T-helper 2 cell treated with Interferon-gamma antibody and Interleukin-4, amounts not matched to agents 5 μg/mL and 100 μg/mL, for 36 hours (primary cell): Measurements from ENCODE around the gene RPL37A.

ENCODE experiments used
- DNase-seq: peaks from one replicate; pipeline ENCODE4 v3.0.0; 2021; ENCODE audit warnings: low spot score
- H3K27ac Mint-ChIP-seq: one replicate; pipeline ENCODE4 v1.8.0; 2021; ENCODE audit warnings: mild to moderate bottlenecking, mixed read lengths
- H3K27me3 Mint-ChIP-seq: one replicate; pipeline ENCODE4 v1.8.0; 2021; ENCODE audit warnings: low read depth, mixed read lengths
- H3K36me3 Mint-ChIP-seq: one replicate; pipeline ENCODE4 v1.8.0; 2021; ENCODE audit warnings: low read depth, mixed read lengths
- H3K4me1 Mint-ChIP-seq: one replicate; pipeline ENCODE4 v1.8.0; 2021; ENCODE audit warnings: low read depth, mixed read lengths
- H3K4me3 Mint-ChIP-seq: one replicate; pipeline ENCODE4 v1.8.0; 2022; ENCODE audit warnings: mild to moderate bottlenecking, moderate library complexity, mixed read lengths
- H3K9me3 Mint-ChIP-seq: one replicate; pipeline ENCODE4 v1.8.0; 2021; ENCODE audit warnings: mixed read lengths

The RPL37A gene

GRCh38 chr2:216497382-216498069 is 1.1 kb upstream of the RPL37A start:
- Mint-ChIP-seq H3K4me3 (peak overlapping the region; percentile 99), H3K36me3 (peaks cover 40% of the 10 kb centered on the region), H3K27ac (peak overlapping the region; percentile 86), H3K4me1 (peaks cover 46% of the 10 kb centered on the region), H3K9me3 (no peaks in the 10 kb centered on the region), H3K27me3 (no peaks in the 10 kb centered on the region)
- DNase-seq, result no peak

GRCh38 chr2:216498070-216498378 is 620 bp upstream of the RPL37A start:
- Mint-ChIP-seq H3K4me3 (peak overlapping the region; percentile 99), H3K27me3 (no peaks in the 10 kb centered on the region), H3K4me1 (peaks cover 51% of the 10 kb centered on the region), H3K36me3 (peaks cover 45% of the 10 kb centered on the region), H3K9me3 (no peaks in the 10 kb centered on the region), H3K27ac (peak overlapping the region; percentile 86)
- DNase-seq, result no peak

- Mint-ChIP-seq H3K4me3 (peak overlapping the region; percentile 99), H3K36me3 (peaks cover 60% of the 10 kb centered on the region)
Observed at GRCh38 chr2:216499641-216500218, 1.1 kb downstream of the RPL37A start.

DNA sequence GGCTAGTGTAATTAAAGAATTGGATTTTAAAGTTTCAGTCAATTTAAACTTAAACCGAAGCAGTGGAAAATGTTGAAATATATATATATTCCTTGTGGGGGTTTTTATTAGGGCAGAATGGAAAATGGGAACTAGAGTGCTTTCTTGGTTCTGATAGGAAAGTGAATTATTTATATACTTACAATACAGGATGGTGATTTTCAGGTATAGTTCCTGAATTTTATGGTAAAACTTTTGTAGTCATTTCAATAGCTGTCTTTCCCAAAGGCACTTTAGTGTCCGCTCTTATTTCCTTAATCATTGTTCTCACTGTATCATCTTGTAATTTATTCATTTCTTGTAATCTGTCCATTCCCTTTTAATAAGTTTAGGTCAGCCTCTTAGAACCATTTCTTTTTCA is 1.9 kb downstream of the RPL37A start:
- H3K27ac Mint-ChIP-seq, result peak overlapping the region; percentile 45
- no peaks in the 10 kb centered on the region for H3K9me3 Mint-ChIP-seq
- peak overlapping the region; percentile 99 for H3K4me3 Mint-ChIP-seq
- no peaks in the 10 kb centered on the region for H3K27me3 Mint-ChIP-seq
- H3K36me3 Mint-ChIP-seq, result peaks cover 66% of the 10 kb centered on the region
- peaks cover 53% of the 10 kb centered on the region for H3K4me1 Mint-ChIP-seq
- DNase-seq, result no peak

More at GRCh38 chr2:216499641-216500218, 1.1 kb downstream of the RPL37A start:
- Mint-ChIP-seq H3K27ac (peak overlapping the region; percentile 86), H3K4me1 (peaks cover 54% of the 10 kb centered on the region), H3K9me3 (no peaks in the 10 kb centered on the region), H3K27me3 (no peaks in the 10 kb centered on the region)
- no peak for DNase-seq

DNA sequence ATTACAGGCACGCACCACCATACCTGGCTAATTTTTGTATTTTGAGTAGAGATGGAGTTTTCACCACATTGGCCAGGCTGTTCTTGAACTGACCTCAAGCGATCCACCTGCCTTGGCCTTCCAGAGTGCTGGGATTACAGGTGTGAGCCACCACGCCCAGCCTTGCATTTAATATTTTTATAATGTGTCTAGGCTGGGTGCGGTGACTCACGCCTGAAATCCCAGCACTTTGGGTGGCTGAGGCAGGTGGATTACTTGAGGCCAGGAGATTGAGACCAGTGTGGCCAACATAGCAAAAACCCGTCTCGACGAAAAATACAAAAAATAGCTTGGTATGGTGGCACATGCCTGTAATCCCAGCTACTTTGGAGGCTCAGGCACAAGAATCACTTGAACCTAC is 3.2 kb downstream of the RPL37A start:
- no peak for DNase-seq
- Mint-ChIP-seq H3K9me3 (no peaks in the 10 kb centered on the region), H3K4me3 (no peak overlapping the region), H3K27ac (no peak overlapping the region), H3K27me3 (no peaks in the 10 kb centered on the region), H3K36me3 (peaks cover 76% of the 10 kb centered on the region), H3K4me1 (peaks cover 47% of the 10 kb centered on the region)

GRCh38 chr2:216502381-216503158 is 3.9 kb downstream of the RPL37A start:
- Mint-ChIP-seq H3K36me3 (peaks cover 74% of the 10 kb centered on the region), H3K4me3 (peak overlapping the region; percentile 58), H3K4me1 (peaks cover 43% of the 10 kb centered on the region), H3K9me3 (no peaks in the 10 kb centered on the region), H3K27ac (no peak overlapping the region), H3K27me3 (no peaks in the 10 kb centered on the region)
- no peak for DNase-seq

DNA sequence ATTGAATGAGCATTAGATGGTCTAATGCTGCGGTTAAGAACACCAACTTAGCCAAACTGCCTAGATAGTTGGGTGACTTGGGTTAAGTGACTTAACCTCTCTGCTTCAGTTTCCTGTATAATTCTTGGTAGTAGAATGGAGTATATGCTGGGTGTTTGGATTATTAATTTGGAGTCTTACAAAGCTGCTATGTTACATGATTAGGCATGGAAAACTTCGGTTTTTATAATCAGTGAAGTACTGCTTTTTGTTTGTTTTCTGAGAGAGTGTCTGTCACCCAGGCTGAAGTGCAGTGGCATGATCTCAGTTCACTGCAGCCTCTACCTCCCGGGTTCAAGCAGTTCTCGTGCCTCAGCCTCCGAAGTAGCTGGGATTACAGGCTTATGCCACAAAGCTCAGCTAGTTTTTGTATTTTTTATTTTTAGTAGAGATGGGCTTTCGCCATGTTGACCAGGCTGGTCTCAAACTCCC is 4.5 kb downstream of the RPL37A start:
- DNase-seq, result no peak
- no peak overlapping the region for H3K27ac Mint-ChIP-seq
- peaks cover 76% of the 10 kb centered on the region for H3K36me3 Mint-ChIP-seq
- H3K4me3 Mint-ChIP-seq, result no peak overlapping the region
- H3K27me3 Mint-ChIP-seq, result no peaks in the 10 kb centered on the region
- no peaks in the 10 kb centered on the region for H3K9me3 Mint-ChIP-seq
- peaks cover 38% of the 10 kb centered on the region for H3K4me1 Mint-ChIP-seq

- Mint-ChIP-seq H3K27ac (no peak overlapping the region), H3K4me1 (peaks cover 38% of the 10 kb centered on the region), H3K9me3 (no peaks in the 10 kb centered on the region), H3K27me3 (no peaks in the 10 kb centered on the region), H3K36me3 (peaks cover 74% of the 10 kb centered on the region), H3K4me3 (no peak overlapping the region)
- DNase-seq, result no peak
Observed at GRCh38 chr2:216503697-216504375, 5.2 kb downstream of the RPL37A start.

DNA sequence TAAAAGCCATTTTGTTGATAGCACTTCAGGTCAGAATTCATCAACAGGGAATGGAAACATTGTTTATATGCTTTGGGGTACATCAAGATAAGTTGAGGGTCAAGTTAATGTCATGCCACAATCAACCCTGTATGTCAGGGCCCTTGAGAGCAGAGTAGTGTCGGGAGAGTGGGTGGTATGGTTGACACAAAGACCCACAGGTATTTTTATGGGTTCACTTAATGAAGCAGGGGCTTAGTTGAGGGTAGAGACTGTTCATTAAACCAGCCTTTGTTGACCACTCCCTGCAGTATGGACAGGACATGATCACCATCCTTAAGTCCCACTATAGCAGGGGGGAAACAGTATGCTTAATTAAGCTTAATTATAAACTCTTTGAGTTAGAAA is 5.7 kb downstream of the RPL37A start:
- no peak overlapping the region for H3K27ac Mint-ChIP-seq

GRCh38 chr2:216505133-216506106 is 6.8 kb downstream of the RPL37A start:
- H3K36me3 Mint-ChIP-seq, result peaks cover 62% of the 10 kb centered on the region
- no peaks in the 10 kb centered on the region for H3K27me3 Mint-ChIP-seq
- H3K4me1 Mint-ChIP-seq, result peaks cover 29% of the 10 kb centered on the region
- no peak overlapping the region for H3K4me3 Mint-ChIP-seq
- DNase-seq, result no peak
- H3K27ac Mint-ChIP-seq, result peak overlapping the region; percentile 67
- H3K9me3 Mint-ChIP-seq, result no peaks in the 10 kb centered on the region

More for the DNA sequence above, 5.7 kb downstream of the RPL37A start:
- Mint-ChIP-seq H3K4me1 (peaks cover 38% of the 10 kb centered on the region), H3K27me3 (no peaks in the 10 kb centered on the region), H3K4me3 (no peak overlapping the region), H3K9me3 (no peaks in the 10 kb centered on the region), H3K36me3 (peaks cover 70% of the 10 kb centered on the region)
- no peak for DNase-seq

DNA sequence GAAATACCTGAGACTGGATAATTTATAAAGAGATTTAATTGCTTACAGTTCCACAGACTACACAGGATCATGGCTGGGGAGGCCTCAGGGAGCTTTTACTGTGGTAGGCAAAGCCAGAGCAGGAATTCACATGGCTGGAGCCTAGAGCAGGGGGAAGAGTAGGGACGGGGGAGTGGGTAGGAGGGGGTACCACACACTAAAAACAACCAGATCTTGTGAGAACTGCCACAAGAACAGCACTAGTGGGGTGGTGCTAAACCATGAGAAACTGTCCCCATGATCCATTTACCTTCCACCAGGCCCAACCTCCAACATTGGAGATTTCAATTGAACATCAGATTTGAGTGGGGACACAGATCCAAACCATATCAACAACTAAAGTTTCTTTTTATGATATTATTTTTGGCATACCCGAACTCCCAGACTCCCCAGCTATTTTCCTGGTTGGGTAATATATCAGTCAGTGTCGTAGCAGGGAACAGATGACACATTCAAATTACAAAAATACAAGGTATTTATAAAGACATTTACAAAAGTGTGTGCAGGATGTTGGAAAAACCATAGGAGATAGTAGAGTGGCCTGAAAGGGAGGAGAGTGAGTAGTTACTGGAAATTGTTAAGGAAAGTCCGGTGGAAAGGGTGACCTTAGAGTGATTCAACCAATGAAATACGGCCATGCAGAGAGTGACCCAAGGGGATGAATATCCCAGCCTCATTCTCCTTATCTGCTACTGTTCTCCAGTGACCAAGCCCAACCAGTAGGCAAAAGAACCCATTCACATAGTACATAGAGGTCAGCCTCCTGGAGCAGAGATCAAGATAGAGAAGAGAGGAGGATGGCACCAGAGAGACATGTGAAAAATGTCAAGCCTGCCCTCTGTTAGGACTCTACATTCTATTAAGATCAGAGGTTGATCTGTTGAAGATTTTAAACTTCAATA is 8.8 kb downstream of the RPL37A start:
- no peaks in the 10 kb centered on the region for H3K9me3 Mint-ChIP-seq
- DNase-seq, result no peak
- H3K27ac Mint-ChIP-seq, result no peak overlapping the region
- peaks cover 13% of the 10 kb centered on the region for H3K4me1 Mint-ChIP-seq
- no peak overlapping the region for H3K4me3 Mint-ChIP-seq
- H3K27me3 Mint-ChIP-seq, result no peaks in the 10 kb centered on the region
- peaks cover 46% of the 10 kb centered on the region for H3K36me3 Mint-ChIP-seq

GRCh38 chr2:216508229-216508628 is 9.6 kb downstream of the RPL37A start:
- H3K27me3 Mint-ChIP-seq, result no peaks in the 10 kb centered on the region
- H3K4me3 Mint-ChIP-seq, result no peak overlapping the region
- no peak for DNase-seq
- peak overlapping the region; percentile 35 for H3K27ac Mint-ChIP-seq
- peaks cover 39% of the 10 kb centered on the region for H3K36me3 Mint-ChIP-seq
- H3K9me3 Mint-ChIP-seq, result no peaks in the 10 kb centered on the region
- peaks cover 6% of the 10 kb centered on the region for H3K4me1 Mint-ChIP-seq
